ENCODE data around the gene PCBD2. TPM values are rescaled to one million over a fixed set of nuclear protein-coding genes. Genes with fewer than 3 reads are reported as not detected.

PCBD2 gene
- total and polyA plus RNA-seq, 8 donors: 5.0 to 9.1 (median 7.3) TPM

DNA sequence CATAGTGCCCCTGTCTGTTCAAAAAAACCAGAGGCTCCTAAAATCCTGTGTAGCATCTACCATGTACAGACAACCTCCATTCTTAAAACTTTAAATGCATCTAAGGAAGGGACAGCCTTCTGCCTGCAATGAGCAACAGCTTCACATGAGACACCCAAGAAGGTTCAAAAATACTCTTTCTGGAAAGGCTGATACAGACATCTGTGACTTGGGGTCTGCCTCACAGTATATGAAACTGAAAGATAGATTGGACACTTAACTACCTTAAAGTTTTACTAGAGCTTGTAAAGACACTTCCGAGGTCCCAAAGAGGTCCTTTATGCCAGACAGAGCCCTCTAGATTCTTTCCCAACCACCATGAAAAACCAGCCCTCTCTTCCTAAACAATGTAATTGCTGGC lies 34.6 kb downstream of the PCBD2 start:
- no peak for FAIRE-seq

DNA sequence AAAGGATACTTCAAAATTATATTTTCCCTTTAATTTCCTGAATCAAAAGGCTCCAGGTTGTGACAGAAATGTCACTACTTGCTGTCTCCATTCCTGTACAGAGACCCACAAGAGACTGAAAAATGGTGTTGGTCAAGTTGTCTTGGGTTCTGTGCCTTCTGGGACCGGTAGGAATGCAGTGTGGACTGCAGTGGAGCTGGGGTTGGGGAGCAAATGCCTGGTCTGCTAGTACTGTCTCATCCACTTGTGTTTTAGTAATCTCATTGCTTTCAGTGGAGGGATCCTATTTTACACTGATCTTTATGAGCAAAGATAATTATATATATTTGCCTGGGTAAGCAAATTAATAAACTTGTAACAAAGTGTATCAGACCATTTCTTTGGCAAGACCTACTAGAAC lies 38.6 kb downstream of the PCBD2 start:
- intact Hi-C loops (cut with DNase I): no loop called here
- no peak for DNase-seq
- H3K36me3 ChIP-seq: no peaks in the 10 kb centered on the region
- H3K4me1 ChIP-seq: no peaks in the 10 kb centered on the region
- TF ChIP-seq, protein P1, sequence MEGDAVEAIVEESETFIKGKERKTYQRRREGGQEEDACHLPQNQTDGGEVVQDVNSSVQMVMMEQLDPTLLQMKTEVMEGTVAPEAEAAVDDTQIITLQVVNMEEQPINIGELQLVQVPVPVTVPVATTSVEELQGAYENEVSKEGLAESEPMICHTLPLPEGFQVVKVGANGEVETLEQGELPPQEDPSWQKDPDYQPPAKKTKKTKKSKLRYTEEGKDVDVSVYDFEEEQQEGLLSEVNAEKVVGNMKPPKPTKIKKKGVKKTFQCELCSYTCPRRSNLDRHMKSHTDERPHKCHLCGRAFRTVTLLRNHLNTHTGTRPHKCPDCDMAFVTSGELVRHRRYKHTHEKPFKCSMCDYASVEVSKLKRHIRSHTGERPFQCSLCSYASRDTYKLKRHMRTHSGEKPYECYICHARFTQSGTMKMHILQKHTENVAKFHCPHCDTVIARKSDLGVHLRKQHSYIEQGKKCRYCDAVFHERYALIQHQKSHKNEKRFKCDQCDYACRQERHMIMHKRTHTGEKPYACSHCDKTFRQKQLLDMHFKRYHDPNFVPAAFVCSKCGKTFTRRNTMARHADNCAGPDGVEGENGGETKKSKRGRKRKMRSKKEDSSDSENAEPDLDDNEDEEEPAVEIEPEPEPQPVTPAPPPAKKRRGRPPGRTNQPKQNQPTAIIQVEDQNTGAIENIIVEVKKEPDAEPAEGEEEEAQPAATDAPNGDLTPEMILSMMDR (IDR thresholded peaks at IDR 0.05): no peak
- ATAC-seq: no peak
- H3K27ac ChIP-seq: no peak overlapping the region
- no peaks in the 10 kb centered on the region for H3K9me3 ChIP-seq
- H3K27me3 ChIP-seq: no peaks in the 10 kb centered on the region
- H3K4me3 ChIP-seq: no peak overlapping the region
- FAIRE-seq: no peak
- 81 to 91% methylated on average over 1 of the region's 1 CpG for WGBS, 2 donors

More for the DNA sequence above, 34.6 kb downstream of the PCBD2 start:
- DNase-seq (no peak), ATAC-seq (no peak)
- Histone ChIP-seq H3K36me3 (peaks cover 0 to 11% (median 0%) of the 10 kb centered on the region in 3 donors), H3K4me1 (no peaks in the 10 kb centered on the region), H3K9me3 (no peaks in the 10 kb centered on the region), H3K27ac (no peak overlapping the region), H3K4me3 (no peak overlapping the region), H3K27me3 (no peaks in the 10 kb centered on the region)
- WGBS, 2 donors: 96 to 100% methylated on average over 1 of the region's 1 CpG
- TF ChIP-seq, protein P1 (IDR thresholded peaks at IDR 0.05): no peak
- intact Hi-C loops (cut with DNase I): no loop called here

DNA sequence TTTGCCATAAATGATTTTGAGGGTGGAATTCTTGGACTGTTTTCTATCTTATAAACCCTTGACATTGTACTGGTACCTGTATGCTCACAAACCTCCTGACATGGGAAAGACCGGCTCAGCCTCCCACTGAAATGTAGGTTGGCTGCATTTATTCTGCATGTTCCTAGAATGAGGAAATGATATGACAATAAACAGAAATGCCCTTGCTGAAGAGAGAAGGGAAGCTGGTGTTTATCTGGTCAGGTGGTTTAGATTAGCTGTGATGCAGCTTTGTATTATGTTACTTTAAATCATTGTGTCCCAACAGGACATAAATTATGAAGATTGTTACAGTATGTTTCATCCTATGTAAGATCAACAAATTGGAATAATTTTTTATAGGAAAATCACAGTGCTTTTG lies 39.7 kb downstream of the PCBD2 start:
- DNase-seq (no peak), FAIRE-seq (no peak), ATAC-seq (no peak)
- H3K9me3 ChIP-seq: no peaks in the 10 kb centered on the region
- intact Hi-C loops (cut with DNase I): no loop called here
- H3K4me3 ChIP-seq: no peak overlapping the region
- WGBS, 2 donors: 61 to 63% methylated on average over 1 of the region's 1 CpG
- H3K27ac ChIP-seq: no peak overlapping the region
- TF ChIP-seq, protein P1 (IDR thresholded peaks at IDR 0.05): no peak
- H3K36me3 ChIP-seq: no peaks in the 10 kb centered on the region
- no peaks in the 10 kb centered on the region for H3K27me3 ChIP-seq
- no peaks in the 10 kb centered on the region for H3K4me1 ChIP-seq

DNA sequence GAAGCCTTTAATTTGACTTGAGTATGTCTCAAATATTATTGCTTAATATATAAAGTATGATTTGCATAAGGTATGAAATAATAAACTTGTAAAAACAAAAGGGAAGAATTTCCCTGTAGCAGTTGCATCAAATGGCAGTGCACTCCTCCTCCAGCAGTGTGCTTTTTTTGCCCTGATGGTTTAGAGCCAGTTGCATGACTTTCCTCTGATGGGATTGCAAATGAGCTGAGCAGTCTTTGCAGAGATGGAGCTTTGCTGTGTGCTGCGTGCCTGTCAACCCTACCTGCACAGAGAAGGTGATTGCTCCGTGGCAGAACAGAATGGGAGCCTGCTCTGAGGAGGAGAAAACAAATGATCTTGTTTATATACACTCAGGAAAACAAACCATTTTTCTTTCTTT lies 40.1 kb downstream of the PCBD2 start:
- H3K4me1 ChIP-seq: no peaks in the 10 kb centered on the region
- DNase-seq (no peak), ATAC-seq (no peak), FAIRE-seq (no peak)
- no peaks in the 10 kb centered on the region for H3K9me3 ChIP-seq
- H3K27ac ChIP-seq: no peak overlapping the region
- TF ChIP-seq, protein P1 (IDR thresholded peaks at IDR 0.05): no peak
- H3K27me3 ChIP-seq: no peaks in the 10 kb centered on the region
- intact Hi-C loops (cut with DNase I): no loop called here
- no peak overlapping the region for H3K4me3 ChIP-seq
- WGBS, 2 donors: 84 to 96% methylated on average over 2 of the region's 2 CpGs
- no peaks in the 10 kb centered on the region for H3K36me3 ChIP-seq

DNA sequence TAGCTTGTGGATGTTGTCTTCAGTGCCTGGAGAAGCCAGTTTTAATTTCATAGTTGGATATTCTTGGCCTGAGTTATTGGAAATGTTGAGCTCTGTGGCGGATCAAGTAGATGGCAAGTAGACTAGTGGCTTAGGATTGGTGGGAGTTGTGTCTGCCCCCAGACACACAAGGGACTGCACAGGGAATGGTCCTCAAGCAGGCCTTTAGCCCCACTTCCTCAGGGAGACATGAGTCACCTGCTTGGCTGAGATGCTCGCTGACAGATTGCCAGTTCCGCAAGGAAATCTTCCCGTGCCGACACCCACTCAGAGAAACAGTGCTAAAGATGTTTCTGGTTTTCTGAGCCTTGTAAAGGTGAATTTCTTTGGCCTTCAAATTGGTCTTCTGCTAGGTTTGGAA lies 44.0 kb downstream of the PCBD2 start:
- Histone ChIP-seq H3K4me1 (no peaks in the 10 kb centered on the region), H3K27ac (no peak overlapping the region), H3K4me3 (no peak overlapping the region), H3K9me3 (no peaks in the 10 kb centered on the region), H3K36me3 (no peaks in the 10 kb centered on the region), H3K27me3 (no peaks in the 10 kb centered on the region)
- intact Hi-C loops (cut with DNase I): no loop called here
- FAIRE-seq (no peak), DNase-seq (no peak), ATAC-seq (no peak)
- 86 to 95% methylated on average over 5 of the region's 5 CpGs for WGBS, 2 donors
- TF ChIP-seq, protein P1 (IDR thresholded peaks at IDR 0.05): no peak

Data from pancreas (tissue), 10 donors.